ENCODE data around the gene CCDC69. TPM values are rescaled to one million over a fixed set of nuclear protein-coding genes. Genes with fewer than 3 reads are reported as not detected.
"Not testable (repeated sequence)": the region's sequence is repeated elsewhere in the genome, so short reads cannot be mapped to it uniquely, and the experiment has no call there.

Gene CCDC69
- total and polyA plus RNA-seq, 10 of the 15 experiments (the other 5 are each of a cell fraction or from before 2014, with no cell fraction given): 13.5 to 106 (median 70.1) TPM

GRCh38 chr5:151236888-151237287, 13.0 kb upstream of the CCDC69 start:
- no peaks in the 10 kb centered on the region for H3K27me3 ChIP-seq (replicated peaks in 1 of 2; ENCODE audit: control insufficient read depth in 2 of 2, insufficient read depth in 2 of 2, low read length in 1 of 2)
- ChIA-PET POLR2A (interaction anchor here (0.7 to 10.2 kb wide), 5 partner anchors 15 to 474 kb away, joined by 3 to 290 read pairs (median 17); partner anchors contain the start of genes CCDC69 and GM2A), CTCF (interaction anchor here (1.3 to 9.9 kb wide), 9 partner anchors 10 to 185 kb away, joined by 3 to 293 read pairs (median 10); partner anchors contain the start of genes CCDC69 and GM2A), SMC1A (ENCODE audit: uncharacterized antibody, unreplicated experiment) (interaction anchor here (0.5 to 11.1 kb wide), 8 partner anchors 14 to 111 kb away, joined by 3 to 325 read pairs (median 22); partner anchors contain the start of genes CCDC69 and GM2A), RAD21 (ENCODE audit: unreplicated experiment) (interaction anchor here (2.3 to 7.0 kb wide), 6 partner anchors 13 to 79 kb away, joined by 8 to 105 read pairs (median 24); partner anchors contain the start of genes ANXA6, CCDC69 and GM2A)
- BruUV-seq (replicated peaks): no TSS peak
- intact Hi-C loops (cut with micrococcal nuclease; ENCODE audit: unreplicated experiment) (no loop called here), in situ Hi-C loops (cut with MboI) (no loop called here)
- no peak for FAIRE-seq
- no peak overlapping the region for H3K27ac ChIP-seq (ENCODE audit: control insufficient read depth, insufficient read depth)
- H2AFZ ChIP-seq (ENCODE audit: control insufficient read depth, low read depth, low read length): no peak overlapping the region
- H3K4me1 ChIP-seq (ENCODE audit: control insufficient read depth, insufficient read depth, low read length): peaks cover 64% of the 10 kb centered on the region
- no peak overlapping the region for H3K4me2 ChIP-seq (ENCODE audit: control insufficient read depth, insufficient read depth)
- no peak for TF ChIP-seq EZH2 (IDR thresholded peaks at IDR 0.05; ENCODE audit: borderline replicate concordance, control insufficient read depth, low read depth, low read length)
- no peak for TF ChIP-seq HDGF (IDR thresholded peaks at IDR 0.05)
- TF ChIP-seq NKRF (conservative IDR thresholded peaks at IDR 0.05): no peak
- no peaks in the 10 kb centered on the region; the same call in 2 of the 3 replicates for H3K9me3 ChIP-seq (replicated peaks; ENCODE audit: control insufficient read depth, insufficient read depth, low read length)
- no peak overlapping the region for H3K4me3 ChIP-seq
- WGBS (ENCODE audit: insufficient coverage, insufficient replicate concordance, low lambda C conversion rate, missing lambda C conversion rate): 92% methylated on average over 1 of the region's 1 CpG
- no peaks in the 10 kb centered on the region for H4K20me1 ChIP-seq (ENCODE audit: control insufficient read depth, insufficient read depth)
- no peak for DNase-seq (ENCODE audit: low read depth, low spot score)
- ATAC-seq: no peak
- H3K79me2 ChIP-seq (ENCODE audit: control insufficient read depth, insufficient read depth, low read length): no peaks in the 10 kb centered on the region; the same call in none of the 2 replicates
- H3K9ac ChIP-seq (ENCODE audit: control insufficient read depth, insufficient read depth, low read length): no peak overlapping the region
- H3K36me3 ChIP-seq (ENCODE audit: control insufficient read depth in 2 of 2, insufficient read depth in 2 of 2, low read length in 1 of 2): no peaks in the 10 kb centered on the region

DNA sequence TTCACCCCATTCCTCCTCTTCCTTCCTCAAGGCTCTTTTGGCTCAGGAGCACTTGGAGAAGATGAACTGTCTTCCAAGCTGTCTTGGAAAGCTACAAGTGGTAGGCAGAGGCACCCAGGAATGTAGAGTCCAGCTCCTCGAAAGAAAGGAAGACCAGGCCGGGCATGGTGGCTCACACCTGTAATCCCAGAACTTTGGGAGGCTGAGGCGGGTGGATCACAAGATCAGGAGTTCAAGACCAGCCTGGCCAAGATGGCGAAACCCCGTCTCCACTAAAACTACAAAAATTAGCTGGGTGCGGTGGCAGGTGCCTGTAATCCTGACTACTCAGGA, 11.3 kb upstream of the CCDC69 start:
- ChIA-PET POLR2A (interaction anchor here (0.7 to 10.2 kb wide), 7 partner anchors 17 to 142 kb away, joined by 3 to 290 read pairs (median 3); partner anchors contain the start of genes CCDC69 and GM2A), RAD21 (ENCODE audit: unreplicated experiment) (interaction anchor here (0.7 to 3.6 kb wide), 14 partner anchors 11 to 120 kb away, joined by 3 to 42 read pairs (median 9); partner anchors contain the start of genes ANXA6, CCDC69 and GM2A), SMC1A (ENCODE audit: uncharacterized antibody, unreplicated experiment) (interaction anchor here (1.1 to 11.1 kb wide), 9 partner anchors 16 to 120 kb away, joined by 3 to 325 read pairs (median 6); partner anchors contain the start of genes CCDC69 and GM2A), CTCF (interaction anchor here (0.7 to 9.9 kb wide), 7 partner anchors 17 to 165 kb away, joined by 3 to 293 read pairs (median 7); partner anchors contain the start of genes CCDC69 and GM2A)
- H3K79me2 ChIP-seq (ENCODE audit: control insufficient read depth, insufficient read depth, low read length); FAIRE-seq; H4K20me1 ChIP-seq (ENCODE audit: control insufficient read depth, insufficient read depth); H3K9me3 ChIP-seq (replicated peaks; ENCODE audit: control insufficient read depth, insufficient read depth, low read length); in situ Hi-C loops (cut with MboI); BruUV-seq (replicated peaks); ATAC-seq; DNase-seq (ENCODE audit: low read depth, low spot score); H3K27me3 ChIP-seq (replicated peaks in 1 of 2; ENCODE audit: control insufficient read depth in 2 of 2, insufficient read depth in 2 of 2, low read length in 1 of 2); H3K36me3 ChIP-seq (ENCODE audit: control insufficient read depth in 2 of 2, insufficient read depth in 2 of 2, low read length in 1 of 2); intact Hi-C loops (cut with micrococcal nuclease; ENCODE audit: unreplicated experiment): not testable (repeated sequence)
- Histone ChIP-seq H3K27ac (ENCODE audit: control insufficient read depth, insufficient read depth) (peak overlapping the region; percentile 59), H3K4me2 (ENCODE audit: control insufficient read depth, insufficient read depth) (peak overlapping the region; percentile 87), H3K9ac (ENCODE audit: control insufficient read depth, insufficient read depth, low read length) (peak overlapping the region; percentile 36), H3K4me1 (ENCODE audit: control insufficient read depth, insufficient read depth, low read length) (peaks cover 50% of the 10 kb centered on the region), H2AFZ (ENCODE audit: control insufficient read depth, low read depth, low read length) (peak overlapping the region; percentile 63), H3K4me3 (0 out of 2 replicates have a peak overlapping the region, but pooled peaks have one; percentile 13)
- 97% methylated on average over 6 of the region's 6 CpGs for WGBS (ENCODE audit: insufficient coverage, insufficient replicate concordance, low lambda C conversion rate, missing lambda C conversion rate)

All from GM12878 (cell line).